Stimulated activated CD4-positive, alpha-beta T cell treated with anti-CD3 and anti-CD28 coated beads, Interleukin-15, amount 100 ng/mL, for 48 hours (primary cell): ENCODE data around the gene GNG11.
A peak's percentile ranks its signal among the peaks of the same experiment; 100 is the strongest.
"Not testable (repeated sequence)": the region's sequence is repeated elsewhere in the genome, so short reads cannot be mapped to it uniquely, and the experiment has no call there.

Experiments used
- DNase-seq, 2 donors: peaks; one replicate each; pipeline ENCODE4 v3.0.0-alpha.2; 2020; ENCODE audit warnings: low read depth in 2 of 2

The GNG11 gene

DNA sequence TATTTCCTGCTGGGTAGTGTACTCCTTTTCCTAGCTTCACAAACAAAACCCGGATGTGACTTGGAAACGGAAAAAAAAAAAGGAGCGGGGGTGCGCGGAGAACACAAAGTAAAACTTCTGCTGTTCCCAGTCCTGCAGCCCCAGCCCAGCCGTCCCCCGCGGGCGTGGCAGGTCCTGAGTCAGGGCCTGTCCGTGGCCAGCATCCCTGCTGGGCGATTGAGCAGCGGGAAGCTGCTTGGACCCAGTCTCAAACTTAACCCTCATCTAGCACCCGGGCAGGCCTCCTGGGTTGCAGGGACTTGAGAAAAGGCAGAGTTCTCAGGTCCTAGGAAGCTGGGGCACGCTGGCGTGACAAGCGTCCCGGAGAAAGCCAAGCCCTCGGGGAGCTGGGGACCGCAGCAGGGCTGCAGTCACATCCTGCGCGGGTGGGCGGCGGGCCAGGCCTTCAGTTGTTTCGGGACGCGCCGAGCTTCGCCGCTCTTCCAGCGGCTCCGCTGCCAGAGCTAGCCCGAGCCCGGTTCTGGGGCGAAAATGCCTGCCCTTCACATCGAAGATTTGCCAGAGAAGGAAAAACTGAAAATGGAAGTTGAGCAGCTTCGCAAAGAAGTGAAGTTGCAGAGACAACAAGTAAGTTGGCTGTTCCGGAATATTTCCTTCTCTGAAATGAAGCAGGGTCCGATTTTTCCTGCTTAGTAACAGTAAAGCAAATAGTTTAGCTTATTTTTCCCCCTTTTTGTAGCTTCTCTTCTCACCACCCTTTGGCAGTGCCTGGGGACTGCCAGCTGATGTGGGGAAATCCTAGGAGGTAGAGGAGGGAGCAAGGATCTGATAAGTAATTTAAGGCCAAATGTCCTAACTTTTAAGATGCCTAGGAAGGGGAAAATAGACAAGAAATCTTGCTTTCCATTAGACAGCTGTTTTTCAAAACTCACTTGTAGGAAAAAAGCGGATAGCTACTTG lies at the start of gene GNG11:
GNG11 (plus strand) TSS at position 129 of the 960 bp plus-strand sequence; CDS start at position 532, 403 bp downstream.
- DNase-seq: peak in 1 of 2 donors; percentile 14

DNA sequence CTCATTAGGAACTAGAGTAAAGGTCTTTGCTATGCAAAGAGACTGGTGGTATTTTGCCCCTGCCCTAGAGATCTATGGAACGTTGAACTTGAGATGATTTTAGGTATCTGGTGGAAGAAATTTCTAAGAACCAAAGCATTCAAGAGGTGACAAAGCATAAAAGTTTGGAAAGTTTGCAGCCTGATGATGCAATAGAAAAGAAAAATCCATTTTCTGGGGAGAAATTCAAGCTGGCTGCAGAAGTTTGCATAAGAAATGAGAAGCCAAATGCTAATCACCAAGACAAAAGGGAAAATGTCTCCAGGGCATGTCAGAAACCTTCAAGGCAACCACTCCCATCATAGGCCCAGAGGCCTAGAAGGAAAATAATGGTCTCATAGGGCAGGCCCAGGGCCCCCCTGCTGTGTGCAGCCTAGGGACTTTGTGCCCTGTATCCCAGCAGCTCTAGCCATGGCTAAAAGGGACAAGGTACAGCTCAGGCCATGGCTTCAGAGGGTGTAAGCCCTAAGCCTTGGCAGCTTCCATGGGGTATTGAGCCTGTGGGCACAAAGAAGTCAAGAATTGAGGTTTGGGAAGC lies 47.4 kb upstream of the GNG11 start:
- DNase-seq: no peak

DNA sequence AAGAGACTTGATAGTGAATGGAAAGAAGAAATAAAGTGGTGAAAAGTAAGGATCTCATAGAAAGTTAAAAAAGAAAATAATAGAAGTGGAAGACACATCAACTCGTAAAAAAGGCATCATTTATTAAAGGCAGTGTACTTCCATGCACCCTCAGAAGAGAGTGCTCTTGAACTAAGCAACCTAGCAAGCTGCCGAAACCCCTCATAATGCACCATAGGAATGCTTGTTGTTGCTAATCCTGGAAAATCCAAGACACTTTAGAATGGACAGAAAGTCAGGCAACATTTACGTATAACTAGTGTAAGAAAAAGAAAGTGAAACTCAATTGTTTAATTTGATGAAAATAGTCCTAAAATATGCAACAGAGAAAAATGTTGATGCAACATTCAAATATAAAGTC lies 43.8 kb upstream of the GNG11 start:
- no peak for DNase-seq

DNA sequence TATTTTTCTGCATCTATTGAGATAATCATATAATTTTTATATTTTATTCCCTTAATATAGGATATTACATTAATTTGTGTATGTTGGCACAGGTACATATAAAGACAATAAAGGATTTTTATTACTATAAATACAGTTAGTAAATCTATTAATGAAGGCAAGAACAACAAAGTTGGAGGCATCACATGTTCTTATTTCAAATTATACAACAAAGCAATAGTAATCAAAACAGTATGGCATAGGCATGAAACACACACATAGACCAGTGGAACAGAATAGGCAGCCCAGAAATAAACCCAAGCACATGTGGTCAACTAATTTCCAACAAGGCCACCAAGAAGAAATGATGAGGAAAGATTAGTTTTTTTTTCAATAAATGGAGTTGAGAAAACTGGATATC lies 42.2 kb upstream of the GNG11 start:
- no peak for DNase-seq

DNA sequence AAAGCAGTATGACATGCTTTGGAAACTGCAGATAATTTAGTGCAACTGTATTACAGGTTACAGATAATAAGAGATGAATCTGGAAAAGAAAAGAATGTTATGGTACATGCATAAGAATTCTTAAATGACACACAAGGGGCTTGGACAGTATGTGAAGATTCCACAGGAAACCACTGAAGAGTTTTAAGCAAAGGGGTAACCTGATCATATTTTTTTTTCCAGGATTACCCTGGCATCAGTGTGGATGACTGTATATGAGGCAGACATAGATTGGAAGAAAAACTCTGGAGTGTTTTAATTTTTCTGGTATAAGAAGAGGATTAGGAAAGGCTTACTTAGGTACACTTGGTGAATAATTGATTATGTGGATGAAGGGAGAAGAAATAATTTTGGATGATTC lies 39.1 kb upstream of the GNG11 start:
- DNase-seq: no peak

DNA sequence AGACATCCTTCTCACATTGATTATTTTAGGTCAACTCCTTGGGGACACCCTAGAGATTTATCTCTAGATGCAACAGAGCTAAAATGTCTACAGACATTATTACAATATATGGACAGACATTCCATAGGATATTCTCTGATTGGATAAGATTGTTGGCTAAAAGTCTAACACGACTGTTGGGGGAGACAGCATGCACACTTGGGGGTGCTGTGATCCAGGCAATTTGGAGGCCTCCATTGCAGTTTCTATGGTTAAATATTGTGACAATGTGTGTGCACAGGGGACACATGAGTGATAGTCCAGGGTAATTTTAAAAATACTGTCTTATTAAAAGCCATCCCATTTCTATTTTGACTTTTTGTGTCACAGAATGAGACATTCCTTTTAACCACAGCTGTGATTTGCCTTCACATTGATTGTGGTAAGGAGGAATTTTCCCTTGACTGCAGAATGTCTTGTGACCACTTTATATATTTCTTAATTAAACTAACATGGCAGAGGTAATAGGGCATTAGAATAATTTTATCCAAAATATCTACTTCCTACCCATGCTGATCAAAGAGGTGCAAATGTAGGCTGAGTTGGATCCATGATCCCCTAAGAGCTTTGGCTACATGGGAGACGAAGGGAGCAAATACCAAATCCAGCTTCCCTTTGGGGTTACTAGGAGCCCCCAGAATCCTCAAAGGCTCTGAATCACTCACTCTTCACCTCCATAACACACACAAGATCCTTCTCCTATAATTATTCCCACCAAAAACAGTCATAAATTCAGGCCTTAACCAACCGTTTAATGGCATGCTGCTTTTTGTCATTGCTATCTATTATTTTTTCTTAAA lies 38.2 kb upstream of the GNG11 start:
- DNase-seq: no peak

DNA sequence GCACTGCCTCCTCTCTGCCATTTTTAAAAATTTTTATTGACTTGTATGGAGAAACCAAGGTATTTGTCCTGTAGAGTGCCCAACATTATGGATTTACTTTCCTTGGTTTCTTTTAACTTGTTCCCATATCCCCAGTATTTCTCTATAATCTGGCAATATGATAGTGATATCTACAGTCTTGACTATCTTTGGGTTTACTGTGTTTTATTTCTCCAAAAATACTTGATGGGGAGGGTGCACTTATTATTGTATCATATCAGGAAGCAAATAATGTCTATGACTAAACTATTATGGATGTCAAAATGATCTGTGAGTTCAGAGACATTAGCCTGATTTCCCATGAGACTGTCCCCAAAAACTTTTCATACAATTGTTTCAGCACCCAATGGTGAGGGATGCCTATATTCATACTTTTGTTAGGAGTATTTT lies 37.6 kb upstream of the GNG11 start:
- DNase-seq: no peak

DNA sequence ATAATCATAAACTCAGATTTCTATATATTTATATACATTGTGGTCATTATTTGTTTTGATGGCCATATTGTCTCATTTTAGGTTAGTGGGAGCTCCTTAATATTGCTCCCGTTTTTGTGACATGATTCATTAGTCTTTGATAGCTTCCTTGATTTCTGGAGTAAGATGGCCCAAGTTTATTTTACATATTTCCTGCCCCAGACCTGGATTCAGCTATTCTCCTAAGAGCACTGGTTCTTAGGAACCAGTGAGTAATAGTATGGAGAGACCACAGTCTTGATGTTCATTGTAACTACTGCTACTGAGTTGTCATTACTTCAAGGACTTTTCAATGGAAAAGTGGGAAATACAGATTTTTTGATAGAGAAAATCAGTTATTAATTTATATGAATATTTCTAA lies 37.0 kb upstream of the GNG11 start:
- DNase-seq: no peak

DNA sequence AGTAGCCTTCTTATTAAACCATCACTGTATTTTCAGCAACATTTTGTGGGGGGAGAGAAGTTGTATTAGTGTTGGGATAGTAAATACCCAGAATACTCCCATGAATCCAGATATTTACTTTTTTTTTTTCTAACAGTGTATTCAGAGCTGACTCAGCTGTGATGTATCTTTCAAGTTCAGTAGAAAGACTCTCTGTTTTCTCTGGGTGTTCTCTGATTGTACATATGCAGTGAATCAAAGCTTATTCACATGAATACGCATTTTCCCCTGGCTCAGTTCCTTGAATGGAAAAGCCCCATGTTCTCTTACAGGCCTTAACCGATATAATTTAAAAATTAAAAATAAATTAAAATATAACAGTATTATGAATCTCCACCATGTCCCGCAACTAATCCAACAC lies 32.3 kb upstream of the GNG11 start:
- no peak for DNase-seq

DNA sequence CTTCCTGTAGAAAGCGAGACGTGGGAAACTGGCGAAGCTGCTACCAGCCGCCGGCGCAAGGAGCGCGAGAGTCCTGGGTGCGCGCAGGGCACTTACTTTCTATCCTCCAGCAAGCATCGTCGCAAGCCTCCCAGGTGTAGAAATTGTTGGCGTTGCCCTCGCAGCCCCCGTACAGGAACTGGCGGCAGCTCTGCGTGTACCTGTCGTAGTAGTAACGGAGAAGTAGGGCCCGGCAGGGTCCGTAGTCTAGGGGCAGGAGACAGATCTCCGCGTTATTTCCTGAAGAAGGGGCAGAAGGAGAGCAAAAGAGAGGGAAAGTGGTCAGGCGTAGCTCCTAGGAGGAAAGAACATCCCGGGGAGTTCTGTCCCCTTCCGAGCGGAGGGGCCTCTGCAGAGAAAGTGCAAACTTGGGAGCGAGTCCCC lies 31.5 kb upstream of the GNG11 start:
- no peak for DNase-seq

DNA sequence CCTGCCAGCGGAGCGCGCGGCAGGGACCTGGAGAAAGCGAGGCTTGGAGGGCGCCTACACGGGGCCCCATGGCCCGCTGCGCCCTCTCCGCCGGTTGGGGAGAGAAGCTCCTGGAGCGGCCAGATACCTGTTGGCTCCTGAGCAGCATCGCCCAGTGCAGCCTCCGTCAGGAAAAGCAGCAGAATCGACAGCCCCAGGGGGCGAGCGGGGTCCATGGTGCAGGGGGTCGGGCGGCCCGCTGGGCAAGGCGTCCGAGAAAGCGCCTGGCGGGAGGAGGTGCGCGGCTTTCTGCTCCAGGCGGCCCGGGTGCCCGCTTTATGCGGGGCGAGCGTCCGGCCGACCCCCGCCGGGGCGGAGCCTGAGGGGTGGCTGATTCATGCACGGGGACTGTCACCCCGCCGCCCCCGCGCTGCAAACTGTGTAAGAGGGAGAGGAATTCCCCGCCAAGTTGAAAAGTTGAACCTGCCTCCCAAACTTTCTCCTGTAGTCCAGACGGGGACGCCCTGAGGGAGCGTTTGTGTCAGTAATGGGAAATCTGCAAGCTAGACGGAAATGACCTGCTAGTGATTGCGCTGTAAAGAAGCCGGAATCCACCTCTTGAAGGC lies 31.0 kb upstream of the GNG11 start, which contains the start of gene TFPI2:
TFPI2 (minus strand) TSS at position 290 of the 605 bp plus-strand sequence; CDS start at position 215, 75 bp downstream.
- no peak for DNase-seq

DNA sequence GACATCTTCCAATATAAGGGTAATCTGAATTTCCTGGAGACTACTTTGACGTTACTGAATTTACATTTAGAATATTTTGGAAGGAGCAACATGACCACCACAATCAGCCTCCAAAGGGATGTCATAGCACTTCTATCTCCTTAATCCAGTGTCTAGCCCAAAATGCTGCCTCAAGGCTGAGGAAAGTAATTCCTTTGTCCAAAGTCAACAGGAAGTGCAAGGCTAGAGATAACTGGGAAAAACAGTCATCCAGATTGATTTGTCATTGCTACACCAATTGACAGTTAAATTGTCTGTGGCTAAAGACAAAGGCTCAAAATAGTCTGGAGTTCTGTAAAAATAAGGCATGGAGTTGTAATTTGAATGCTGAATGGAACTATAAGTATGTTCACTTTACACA lies 27.1 kb upstream of the GNG11 start:
- no peak for DNase-seq

DNA sequence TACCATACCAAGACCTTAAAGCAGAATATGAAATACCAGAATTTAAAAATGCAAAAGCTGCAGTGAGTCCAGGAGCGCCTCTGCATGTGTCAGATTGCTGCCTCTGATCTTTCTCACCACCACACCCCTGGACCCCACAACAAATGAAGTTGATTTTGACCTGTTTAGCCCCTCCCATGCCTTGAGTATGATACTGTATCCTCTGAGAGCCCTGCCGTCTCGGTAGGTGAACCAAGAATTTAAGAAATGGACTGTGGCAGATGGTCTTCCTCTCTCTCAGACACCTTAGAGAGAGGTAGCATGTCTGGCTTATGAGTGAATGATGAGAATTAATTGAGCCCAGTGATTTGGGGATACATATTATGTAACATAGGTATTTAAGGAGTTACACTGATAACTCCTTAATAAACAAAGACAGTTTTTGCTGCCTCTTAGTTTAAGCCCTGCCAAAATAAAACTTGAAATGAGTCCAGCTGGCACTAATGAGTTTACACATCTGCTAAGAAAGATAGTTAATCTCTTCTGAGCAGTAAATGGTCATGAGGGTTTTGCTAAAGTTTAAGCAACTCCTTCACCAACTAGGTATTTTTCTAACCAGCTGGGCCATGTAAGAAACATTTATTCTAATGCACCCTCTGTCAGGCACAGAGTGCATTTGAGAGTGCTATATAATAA lies 26.4 kb upstream of the GNG11 start:
- no peak for DNase-seq

DNA sequence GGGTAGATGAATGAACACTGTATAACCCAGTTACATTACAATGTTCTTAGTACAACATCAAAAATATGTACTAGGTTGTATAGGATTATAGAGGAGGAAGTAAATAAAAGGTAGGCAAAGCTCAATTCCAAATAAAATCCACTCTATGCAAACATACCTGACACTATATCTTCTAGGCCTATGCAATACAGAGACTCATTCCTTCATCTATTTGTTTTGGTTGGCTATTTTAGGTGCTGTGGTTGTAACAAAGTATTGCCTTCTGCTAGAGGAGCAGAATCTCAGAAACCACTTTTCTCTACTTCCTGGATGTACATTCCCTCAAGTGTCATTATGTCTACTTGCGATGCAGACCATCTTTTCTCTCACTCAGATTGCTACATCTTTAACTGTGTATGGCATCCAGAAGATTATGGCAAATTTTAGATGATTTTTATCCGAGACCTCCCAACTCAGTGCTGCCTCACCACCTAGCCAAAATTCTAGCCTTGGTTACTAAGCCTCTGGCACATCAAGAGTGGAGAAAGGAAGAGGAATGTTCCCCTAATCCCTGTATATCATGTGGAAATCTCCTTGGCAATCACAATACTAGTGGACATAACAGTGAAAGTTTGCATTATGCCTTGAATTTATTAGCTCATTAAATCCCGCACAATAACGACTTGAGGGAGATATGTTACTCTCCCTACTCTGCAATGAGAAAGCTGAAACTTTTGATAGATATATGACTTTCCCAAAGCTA lies 25.5 kb upstream of the GNG11 start:
- DNase-seq: no peak

DNA sequence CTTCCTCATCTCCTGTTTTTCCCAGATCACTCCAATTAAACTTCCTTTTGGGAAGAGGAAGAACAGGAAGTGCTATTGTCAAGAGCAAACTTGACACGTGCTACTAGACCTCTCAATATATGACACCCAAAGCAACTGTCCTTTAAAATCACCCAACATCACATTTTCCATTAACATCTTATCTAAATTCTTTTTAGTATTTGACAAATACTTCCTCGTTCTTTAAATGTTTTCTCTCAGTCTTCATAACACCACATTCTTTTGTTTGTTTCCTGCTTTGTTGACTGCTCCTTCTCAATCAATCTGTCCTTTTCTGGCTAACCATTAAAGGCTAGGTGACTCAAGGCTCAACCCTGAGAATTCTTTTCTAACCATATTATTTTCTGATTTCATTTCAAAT lies 23.9 kb upstream of the GNG11 start:
- DNase-seq: no peak

DNA sequence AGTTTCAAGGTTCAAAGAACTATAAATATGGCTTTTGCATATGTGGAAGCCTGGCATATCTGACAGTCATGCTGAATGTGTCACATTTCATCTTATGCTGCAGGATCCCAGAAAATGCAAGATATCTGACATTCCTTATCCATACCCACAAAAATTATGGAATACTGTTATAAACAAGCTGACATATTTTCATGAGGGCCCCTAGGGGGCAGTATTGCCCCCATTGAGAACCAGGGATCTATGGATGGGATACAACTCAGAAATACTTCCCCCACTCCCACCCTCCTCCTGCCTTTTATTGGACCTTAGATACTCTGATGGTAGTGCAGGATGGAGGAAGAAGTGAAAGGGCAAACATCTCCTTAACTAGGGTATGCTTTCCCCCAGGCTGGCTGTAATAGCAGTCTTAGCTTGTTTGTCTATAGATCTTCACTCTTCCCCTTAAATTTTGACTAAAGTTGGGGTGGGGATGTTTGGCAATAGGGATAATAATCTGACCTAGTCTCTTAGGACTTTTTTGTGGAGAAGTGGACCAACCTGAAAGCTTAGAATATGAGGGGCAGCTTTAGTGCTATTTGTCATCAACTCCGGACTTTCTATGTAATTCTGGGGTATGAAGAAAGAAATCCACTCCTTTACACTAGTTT lies 18.6 kb upstream of the GNG11 start:
- no peak for DNase-seq

DNA sequence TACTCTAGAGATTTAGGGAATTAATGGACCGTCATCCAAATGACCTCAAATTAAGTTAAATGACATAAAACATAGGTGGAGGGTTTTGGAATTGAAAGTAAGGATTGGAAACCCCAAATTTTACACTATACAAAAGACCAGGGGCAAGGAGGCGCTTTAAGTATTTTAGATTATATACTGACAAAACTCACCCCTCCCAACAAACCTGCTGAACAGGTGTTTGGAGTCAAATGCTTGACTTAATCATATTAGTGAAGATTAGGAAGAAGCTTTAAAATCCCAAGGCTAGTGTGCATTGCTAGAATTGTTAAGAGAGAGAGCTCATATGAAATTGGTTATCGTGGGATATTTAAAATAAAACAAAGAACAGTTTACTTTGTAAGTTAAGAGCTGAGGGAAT lies 15.3 kb upstream of the GNG11 start, which contains the start of gene GNGT1:
GNGT1 (plus strand) TSS at position 301 of the 400 bp plus-strand sequence. CDS start 180 bp downstream, outside the sequence.
- DNase-seq: no peak

DNA sequence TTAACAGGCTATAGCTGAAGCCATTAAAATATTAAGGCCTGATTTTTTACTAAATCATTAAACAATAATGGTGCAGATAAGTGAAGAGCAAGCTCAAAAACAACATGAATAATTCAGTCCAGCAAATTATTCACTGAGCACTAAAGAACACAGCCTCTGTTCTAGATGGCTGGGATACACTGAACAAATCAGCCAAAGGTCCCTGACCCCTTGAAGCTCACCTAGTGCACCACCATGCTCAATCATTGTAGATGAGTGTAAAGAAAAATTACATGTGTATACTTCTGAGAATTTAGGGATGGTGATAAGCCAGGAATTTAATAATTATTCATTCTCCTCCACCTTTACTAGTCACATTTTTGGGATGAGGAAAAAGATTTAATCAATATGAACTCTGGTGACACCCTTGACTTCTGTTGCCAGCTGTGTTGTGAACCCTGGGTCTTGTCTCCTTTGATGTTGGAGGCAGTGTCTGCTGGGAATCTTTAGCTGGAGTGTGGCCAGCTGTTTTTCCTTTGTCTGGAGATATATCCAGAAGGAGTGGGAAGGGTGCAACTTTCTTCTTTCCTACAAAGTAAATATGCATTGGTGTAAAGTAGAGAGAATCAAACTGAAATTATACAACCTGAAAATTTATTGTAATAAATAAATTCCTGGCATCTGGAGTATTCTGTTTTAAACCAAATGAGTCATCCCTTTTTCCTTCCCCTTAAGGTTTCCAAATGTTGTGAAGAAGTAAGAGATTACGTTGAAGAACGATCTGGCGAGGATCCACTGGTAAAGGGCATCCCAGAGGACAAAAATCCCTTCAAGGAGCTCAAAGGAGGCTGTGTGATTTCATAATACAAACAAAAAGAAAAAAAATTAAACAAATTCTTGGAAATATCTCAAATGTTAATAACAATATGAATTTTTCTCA lies 11.2 kb upstream of the GNG11 start:
- DNase-seq: no peak

DNA sequence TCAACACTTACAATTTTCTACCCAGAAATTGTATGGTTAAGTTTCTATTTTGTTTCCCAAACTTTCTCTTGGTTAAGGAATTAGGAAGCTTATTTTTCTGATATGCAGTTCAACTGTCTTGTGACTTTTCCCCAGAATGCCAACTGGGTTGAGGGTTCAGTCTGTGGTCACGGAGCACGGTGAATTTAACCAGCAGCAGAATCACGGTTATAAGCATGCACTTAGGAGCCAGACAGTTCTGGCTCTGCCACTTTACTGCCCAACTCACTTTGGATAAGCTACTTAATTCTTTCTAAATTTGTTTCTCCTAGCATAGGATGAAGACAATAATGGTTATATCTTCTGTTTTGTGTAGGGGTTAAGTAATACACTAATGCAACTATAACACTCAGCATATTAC lies 10.3 kb upstream of the GNG11 start:
- DNase-seq: not testable (repeated sequence)
